Left lobe of liver (tissue), 2 donors: ENCODE results near the gene TMEM135. TPM values are rescaled to one million over a fixed set of nuclear protein-coding genes. Genes with fewer than 3 reads are reported as not detected.
"Not testable (repeated sequence)": the region's sequence is repeated elsewhere in the genome, so short reads cannot be mapped to it uniquely, and the experiment has no call there.

Experiments
- ATAC-seq: fragments of 200-7000 bp; cut with Tn5 transposase; one replicate; pipeline ENCODE4 v1.9.1; 2020; ENCODE audit warnings: mild to moderate bottlenecking, moderate library complexity
- DNase-seq: peaks from one replicate; pipeline ENCODE4 v3.0.0-alpha.2; 2020; ENCODE audit warnings: low spot score
- total RNA-seq: library from RNA; stranded (reverse); gene quantifications from one replicate; pipeline ENCODE4 v1.2.1, GENCODE V29; 2021
- donor health status: DM: no; HTN: no; CAD: no; lungs with moderate emphysema.
- donor health status: DM: no; HTN: yes; CAD: no.

TMEM135 gene
- total RNA-seq, 1 donor from 2014 or later, result 18.2 TPM

GRCh38 chr11:87239001-87239400 lies 201.3 kb downstream of the TMEM135 start:
- ATAC-seq (no peak), DNase-seq (no peak)

DNA sequence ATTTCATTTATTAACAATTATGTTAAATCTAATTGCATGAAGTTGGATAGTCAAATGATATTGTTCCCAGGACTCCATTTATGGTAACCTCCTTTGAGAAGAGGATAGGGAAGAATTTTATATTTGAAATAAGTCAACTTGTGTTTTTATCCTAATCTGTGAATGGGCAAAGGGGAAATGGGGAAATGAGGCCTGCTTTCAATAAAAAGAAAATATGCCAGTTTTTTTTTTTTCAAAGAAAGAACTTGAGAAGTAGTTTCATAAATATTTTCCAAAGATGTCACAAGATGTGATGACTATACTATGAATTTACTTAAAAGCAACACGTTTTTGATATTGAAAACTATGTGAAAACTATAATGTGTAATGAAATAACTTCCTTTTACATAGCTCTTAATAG lies 201.8 kb downstream of the TMEM135 start:
- DNase-seq (no peak), ATAC-seq (no peak)

GRCh38 chr11:87251560-87251959 lies 213.8 kb downstream of the TMEM135 start:
- DNase-seq (no peak), ATAC-seq (no peak)

- ATAC-seq (no peak), DNase-seq (no peak)
Measured at GRCh38 chr11:87252869-87253268, 215.1 kb downstream of the TMEM135 start.

DNA sequence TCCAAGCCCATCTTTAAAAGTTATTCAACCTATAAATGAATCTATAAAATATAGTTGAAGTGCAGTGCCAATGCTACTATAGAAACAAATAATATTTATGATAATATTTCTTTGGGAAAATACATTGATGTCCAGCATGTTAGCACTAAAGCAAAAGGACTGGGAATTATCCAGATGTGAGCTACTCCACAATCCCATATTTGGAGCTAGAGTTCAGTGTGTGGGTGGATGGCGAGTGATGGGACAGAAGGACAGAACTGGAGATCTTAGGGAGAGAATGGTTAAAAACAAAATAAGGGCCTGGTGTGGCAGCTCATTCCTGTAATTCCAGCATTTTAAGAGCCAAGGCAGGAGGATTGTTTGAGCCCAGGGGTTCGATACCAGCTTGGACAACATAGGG lies 216.8 kb downstream of the TMEM135 start:
- no peak for DNase-seq

GRCh38 chr11:87255589-87255988 lies 217.9 kb downstream of the TMEM135 start:
- no peak for ATAC-seq
- no peak for DNase-seq

More for the DNA sequence above, 216.8 kb downstream of the TMEM135 start:
- ATAC-seq, result no peak

GRCh38 chr11:87256694-87257340 lies 219.1 kb downstream of the TMEM135 start:
- no peak for ATAC-seq
- DNase-seq, result no peak

GRCh38 chr11:87258171-87258833 lies 220.6 kb downstream of the TMEM135 start:
- DNase-seq, result no peak
- ATAC-seq, result no peak

DNA sequence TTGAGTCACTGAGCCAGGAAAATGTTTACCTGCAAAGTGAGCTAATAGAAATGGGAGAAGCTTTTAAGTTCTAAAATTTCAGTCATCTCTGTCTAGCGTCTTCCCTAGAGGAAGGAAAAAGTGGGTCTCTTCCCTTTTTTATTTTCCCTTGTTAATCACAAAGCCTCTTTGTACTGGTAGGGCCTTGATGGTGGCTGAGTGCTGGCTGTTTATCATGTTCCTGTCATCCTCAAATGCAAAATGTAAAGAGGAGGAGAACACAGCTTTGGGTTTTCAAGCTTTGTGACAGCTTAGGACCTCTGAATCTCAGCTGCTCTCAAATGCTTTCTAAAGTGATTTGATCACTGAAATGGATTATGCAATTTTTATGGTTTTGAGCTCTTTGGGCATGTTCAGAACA lies 222.0 kb downstream of the TMEM135 start:
- DNase-seq, result no peak
- no peak for ATAC-seq

GRCh38 chr11:87260811-87261210 lies 223.1 kb downstream of the TMEM135 start:
- DNase-seq, result no peak
- ATAC-seq, result no peak

DNA sequence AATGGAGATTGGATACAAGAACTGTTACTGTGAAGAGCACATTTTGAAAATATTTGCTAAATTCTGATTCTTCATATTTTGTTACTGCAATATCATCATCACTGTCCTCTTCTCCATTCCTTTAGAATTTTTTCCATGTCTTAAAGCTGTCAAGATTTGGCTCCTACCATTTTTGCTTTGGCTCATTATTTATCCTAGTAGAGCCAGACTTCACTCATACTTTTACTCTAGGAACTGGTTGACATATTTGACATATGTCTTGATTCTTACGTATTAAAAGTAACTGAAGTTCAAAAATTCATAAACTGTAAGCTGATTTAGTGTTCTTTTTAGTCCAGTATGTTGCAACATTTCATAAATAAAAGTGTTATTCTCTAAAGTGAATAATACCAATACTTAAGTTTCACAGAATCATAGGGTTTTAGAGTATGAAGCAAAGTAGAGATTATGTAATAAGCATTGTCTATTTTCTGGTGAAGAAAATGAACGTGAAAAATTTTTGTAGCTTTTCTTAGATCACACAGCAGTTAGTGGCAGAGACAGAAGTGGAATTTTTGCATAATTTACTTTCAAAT lies 225.6 kb downstream of the TMEM135 start:
- DNase-seq, result no peak
- no peak for ATAC-seq

- ATAC-seq (no peak), DNase-seq (no peak)
Measured at GRCh38 chr11:87263979-87264378, 226.2 kb downstream of the TMEM135 start.

- no peak for ATAC-seq
- no peak for DNase-seq
Measured at GRCh38 chr11:87265132-87265531, 227.4 kb downstream of the TMEM135 start.

GRCh38 chr11:87265979-87266378 lies 228.2 kb downstream of the TMEM135 start:
- DNase-seq, result no peak
- ATAC-seq, result no peak

DNA sequence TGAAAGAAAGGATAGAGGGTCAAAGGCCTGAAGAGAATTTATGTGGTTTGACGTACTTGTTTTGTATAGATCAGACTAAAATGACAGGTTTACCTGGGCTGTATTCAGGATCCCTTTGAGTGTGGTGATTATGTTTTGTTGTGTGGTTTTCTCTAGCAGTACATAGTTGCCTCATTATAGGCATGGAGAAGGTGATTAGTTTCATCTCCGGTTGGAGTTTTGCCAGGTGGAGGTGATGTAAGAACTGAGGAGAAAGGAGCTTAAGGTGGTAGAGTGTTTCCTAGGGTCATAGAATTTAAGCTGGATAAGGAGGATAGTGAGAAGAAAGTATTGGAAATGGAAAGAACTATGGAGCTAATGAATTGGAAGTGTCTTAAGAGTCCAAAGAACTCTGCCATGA lies 229.0 kb downstream of the TMEM135 start:
- DNase-seq (no peak), ATAC-seq (no peak)

DNA sequence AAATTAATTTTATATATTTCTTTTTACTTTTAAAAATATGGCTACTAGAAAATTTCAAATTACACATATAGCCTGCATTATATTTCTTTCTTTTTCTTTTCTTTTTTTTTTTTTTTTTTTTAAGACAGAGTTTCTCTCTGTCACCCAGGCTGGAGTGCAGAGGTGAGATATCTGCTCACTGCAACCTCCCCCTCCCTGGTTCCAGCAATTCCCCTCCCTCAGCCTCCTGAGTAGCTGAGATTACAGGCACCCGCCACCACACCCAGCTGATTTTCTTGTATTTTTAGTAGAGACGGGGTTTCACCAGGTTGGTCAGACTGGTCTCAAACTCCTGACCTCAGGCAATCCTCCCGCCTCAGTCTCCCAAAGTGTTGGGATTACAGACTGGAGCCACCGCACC lies 234.2 kb downstream of the TMEM135 start:
- DNase-seq, ATAC-seq: not testable (repeated sequence)

DNA sequence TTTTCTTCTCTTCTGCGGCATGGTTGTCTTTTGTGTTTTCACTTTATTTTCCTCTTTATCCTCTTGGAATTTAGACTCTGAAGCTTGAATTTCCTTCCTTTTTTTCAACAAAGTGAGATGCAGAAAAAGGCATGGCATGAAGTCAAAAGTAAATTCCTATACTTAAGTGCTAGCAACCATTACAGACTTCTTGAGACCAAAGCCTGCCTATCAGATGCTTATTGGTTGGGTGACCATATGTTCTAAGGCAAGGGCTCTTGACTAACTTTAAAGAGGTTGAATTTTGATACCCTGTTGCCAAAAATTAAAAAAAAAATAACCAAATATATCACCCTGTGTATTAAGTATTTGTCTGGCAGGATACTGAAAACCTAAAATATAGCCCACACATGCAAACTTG lies 237.4 kb downstream of the TMEM135 start:
- DNase-seq (no peak), ATAC-seq (no peak)

- ATAC-seq, result peak; percentile 92
- DNase-seq, result no peak
Measured at GRCh38 chr11:87280143-87280542, 242.4 kb downstream of the TMEM135 start.

DNA sequence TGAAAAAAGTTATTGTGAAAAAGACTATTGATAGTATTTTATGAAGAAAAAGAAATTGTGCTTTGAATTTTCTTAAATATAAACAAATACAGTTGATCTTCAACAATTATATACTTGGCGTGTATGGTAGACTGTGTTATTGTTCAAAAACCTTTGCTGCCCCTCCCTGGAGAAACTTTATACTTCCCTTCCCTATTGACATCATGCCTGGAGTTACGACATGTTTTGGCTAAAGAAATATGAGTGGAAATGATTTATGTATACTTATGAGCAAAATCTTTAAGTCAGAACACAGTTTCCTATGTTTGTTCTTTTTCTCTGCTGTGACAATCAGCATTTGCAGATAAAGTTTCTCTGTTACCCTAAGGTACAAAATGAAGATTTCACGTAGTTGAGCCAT lies 243.8 kb downstream of the TMEM135 start:
- ATAC-seq (peak; percentile 65), DNase-seq (no peak)

GRCh38 chr11:87284306-87284705 lies 246.6 kb downstream of the TMEM135 start:
- DNase-seq, result no peak
- no peak for ATAC-seq

DNA sequence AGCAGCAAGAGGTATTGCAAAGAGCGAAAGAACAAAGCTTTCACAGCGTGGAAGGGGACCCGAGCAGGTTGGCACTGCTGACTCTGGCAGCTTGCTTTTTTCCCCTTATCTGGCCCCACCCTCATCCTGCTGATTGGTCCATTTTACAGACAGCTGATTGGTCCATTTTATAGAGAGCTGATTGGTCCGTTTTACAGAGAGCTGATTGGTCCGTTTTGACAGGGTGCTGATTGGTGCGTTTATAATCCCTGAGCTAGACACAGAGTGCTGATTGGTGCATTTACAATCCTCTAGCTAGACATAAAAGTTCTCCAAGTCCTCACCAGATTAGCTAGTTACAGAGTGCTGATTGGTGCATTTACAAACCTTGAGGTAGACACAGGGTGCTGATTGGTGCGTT lies 247.9 kb downstream of the TMEM135 start:
- ATAC-seq, DNase-seq: not testable (repeated sequence)

- DNase-seq, result no peak
- ATAC-seq, result no peak
Measured at GRCh38 chr11:87286338-87286737, 248.6 kb downstream of the TMEM135 start.
